Measurements from ENCODE around the gene JAKMIP1. TPM values are rescaled to one million over a fixed set of nuclear protein-coding genes. Genes with fewer than 3 reads are reported as not detected.
"Not testable (repeated sequence)": the region's sequence is repeated elsewhere in the genome, so short reads cannot be mapped to it uniquely, and the experiment has no call there.

The JAKMIP1 gene
- total and polyA plus RNA-seq, 3 experiments from 2014 or later, result 12.7 to 26.1 (median 14.2) TPM

DNA sequence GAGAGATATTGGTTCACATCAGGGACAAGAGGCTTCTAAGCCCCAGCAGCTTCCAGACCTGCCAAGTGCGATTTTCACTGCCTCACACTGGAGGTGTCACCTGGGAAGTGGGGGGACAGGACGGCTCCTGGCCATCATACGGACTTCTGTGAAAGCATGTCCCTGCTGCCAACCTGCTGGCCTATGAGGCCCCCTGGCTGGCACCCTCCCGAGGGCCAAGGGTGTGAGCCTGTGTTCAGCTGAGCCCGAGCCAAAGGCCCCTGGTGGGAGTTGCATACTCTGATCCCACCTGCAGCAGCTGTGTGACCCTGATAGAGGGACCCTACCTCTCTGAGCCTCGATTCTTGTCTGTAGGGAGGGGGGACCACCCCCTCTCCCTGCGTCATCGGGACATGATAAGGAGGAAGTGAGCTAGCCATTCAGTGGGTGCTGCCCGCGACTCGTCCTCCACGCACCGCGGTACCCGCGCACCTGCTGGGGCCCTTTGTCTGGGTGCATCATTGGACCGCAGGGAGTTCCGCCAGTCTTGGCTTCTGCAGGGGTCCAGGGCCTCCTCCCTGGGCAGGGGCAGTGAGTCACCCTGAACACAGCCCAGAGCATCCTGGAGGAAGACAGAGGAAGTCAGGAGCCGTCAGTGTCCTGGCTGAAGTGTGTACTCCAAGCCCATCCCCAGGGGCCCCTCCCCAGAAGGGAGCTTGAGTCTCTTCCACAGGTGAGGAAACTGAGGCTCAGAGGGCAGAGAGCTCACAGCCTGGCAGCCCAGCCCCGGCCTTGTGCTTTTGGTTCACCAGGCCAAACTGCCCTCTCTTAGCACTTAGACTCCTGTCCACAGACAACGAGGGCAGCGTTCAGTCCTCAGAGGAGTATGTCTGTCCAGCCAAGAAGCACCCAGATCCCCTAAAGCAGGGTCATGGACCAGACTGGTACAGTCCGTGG lies 206.2 kb downstream of the JAKMIP1 start:
- H3K36me3 Mint-ChIP-seq, result peaks cover 0 to 2% (median 0%) of the 10 kb centered on the region in 3 donors
- H3K27ac ChIP-seq (ENCODE audit: low read depth, low read length), result no peak overlapping the region
- no peaks in the 10 kb centered on the region for H3K9me3 ChIP-seq (ENCODE audit: low read length)
- POLR2A ChIA-PET, result no interaction called here
- H3K36me3 ChIP-seq (ENCODE audit: insufficient read depth, low read length), result no peaks in the 10 kb centered on the region
- no peaks in the 10 kb centered on the region for H3K27me3 ChIP-seq (ENCODE audit: insufficient read depth, low read length, poor library complexity, severe bottlenecking)
- peaks cover 0 to 5% (median 0%) of the 10 kb centered on the region in 3 donors for H3K4me1 Mint-ChIP-seq
- no peak overlapping the region for H3K4me3 ChIP-seq (ENCODE audit: low read length)
- CTCF ChIA-PET, result no interaction called here
- H3K4me3 Mint-ChIP-seq, result no peak overlapping the region
- H3K9me3 Mint-ChIP-seq, result no peaks in the 10 kb centered on the region
- peaks cover 0 to 7% of the 10 kb centered on the region in 2 donors for H3K27me3 Mint-ChIP-seq
- no peak overlapping the region for H3K27ac Mint-ChIP-seq
- H3K4me1 ChIP-seq (ENCODE audit: insufficient read depth, low read length), result no peaks in the 10 kb centered on the region
- no peak for DNase-seq

DNA sequence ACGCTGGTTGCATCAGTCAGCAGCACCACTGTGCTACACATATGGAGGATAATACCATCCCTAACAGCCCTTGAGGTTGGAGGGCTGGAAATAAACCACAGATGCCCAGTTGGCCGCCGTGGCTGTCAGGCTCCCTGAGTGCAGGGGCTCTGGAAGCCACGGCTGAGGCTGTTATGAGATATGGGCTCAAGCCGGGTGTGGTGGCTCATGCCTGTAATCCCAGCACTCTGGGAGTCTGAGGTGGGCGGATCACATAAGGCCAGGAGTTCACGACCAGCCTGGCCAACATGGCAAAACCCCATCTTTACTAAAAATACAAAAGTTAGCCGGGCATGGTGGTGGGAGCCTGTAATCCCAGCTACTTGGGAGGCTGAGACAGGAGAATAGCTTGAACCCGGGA lies 207.0 kb downstream of the JAKMIP1 start:
- H3K27me3 Mint-ChIP-seq; H3K4me1 Mint-ChIP-seq; POLR2A ChIA-PET; H3K27ac Mint-ChIP-seq; H3K4me1 ChIP-seq (ENCODE audit: insufficient read depth, low read length); H3K4me3 Mint-ChIP-seq; CTCF ChIA-PET; H3K27ac ChIP-seq (ENCODE audit: low read depth, low read length); DNase-seq; H3K36me3 Mint-ChIP-seq; H3K27me3 ChIP-seq (ENCODE audit: insufficient read depth, low read length, poor library complexity, severe bottlenecking); H3K9me3 ChIP-seq (ENCODE audit: low read length); H3K4me3 ChIP-seq (ENCODE audit: low read length); H3K9me3 Mint-ChIP-seq; H3K36me3 ChIP-seq (ENCODE audit: insufficient read depth, low read length): not testable (repeated sequence)

DNA sequence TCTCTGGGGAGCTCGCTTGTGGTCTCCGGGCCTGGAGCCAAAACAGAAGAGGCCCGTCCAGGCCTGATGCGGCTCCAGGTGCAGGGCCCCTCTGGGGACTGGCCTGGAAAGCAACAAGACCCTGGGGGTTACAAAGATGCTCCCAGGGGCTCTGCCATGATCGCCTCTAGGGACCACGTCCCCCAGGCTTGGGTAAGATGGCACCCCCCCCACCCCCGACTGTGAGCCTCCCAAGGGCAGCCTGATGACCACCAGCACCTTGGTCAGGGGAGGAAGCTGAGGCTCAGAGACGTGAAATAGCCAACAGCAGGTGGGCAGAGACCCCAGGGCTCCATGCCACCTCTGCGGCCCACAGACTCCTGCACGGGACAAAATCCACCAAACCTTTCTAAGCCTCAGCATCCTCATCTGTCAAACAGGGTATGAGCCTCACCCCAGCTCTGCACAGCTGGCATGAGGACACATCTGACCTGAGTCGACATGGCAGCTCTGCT lies 207.5 kb downstream of the JAKMIP1 start:
- Mint-ChIP-seq H3K27me3 (peaks cover 0 to 7% of the 10 kb centered on the region in 2 donors), H3K4me1 (no peaks in the 10 kb centered on the region), H3K36me3 (peaks cover 0 to 2% (median 0%) of the 10 kb centered on the region in 3 donors), H3K4me3 (no peak overlapping the region), H3K9me3 (no peaks in the 10 kb centered on the region), H3K27ac (no peak overlapping the region)
- H3K4me1 ChIP-seq (ENCODE audit: insufficient read depth, low read length), result no peaks in the 10 kb centered on the region
- no peak overlapping the region for H3K27ac ChIP-seq (ENCODE audit: low read depth, low read length)
- H3K36me3 ChIP-seq (ENCODE audit: insufficient read depth, low read length), result no peaks in the 10 kb centered on the region
- ChIA-PET POLR2A (no interaction called here), CTCF (no interaction called here)
- no peaks in the 10 kb centered on the region for H3K27me3 ChIP-seq (ENCODE audit: insufficient read depth, low read length, poor library complexity, severe bottlenecking)
- no peaks in the 10 kb centered on the region for H3K9me3 ChIP-seq (ENCODE audit: low read length)
- H3K4me3 ChIP-seq (ENCODE audit: low read length), result no peak overlapping the region
- DNase-seq, result no peak

DNA sequence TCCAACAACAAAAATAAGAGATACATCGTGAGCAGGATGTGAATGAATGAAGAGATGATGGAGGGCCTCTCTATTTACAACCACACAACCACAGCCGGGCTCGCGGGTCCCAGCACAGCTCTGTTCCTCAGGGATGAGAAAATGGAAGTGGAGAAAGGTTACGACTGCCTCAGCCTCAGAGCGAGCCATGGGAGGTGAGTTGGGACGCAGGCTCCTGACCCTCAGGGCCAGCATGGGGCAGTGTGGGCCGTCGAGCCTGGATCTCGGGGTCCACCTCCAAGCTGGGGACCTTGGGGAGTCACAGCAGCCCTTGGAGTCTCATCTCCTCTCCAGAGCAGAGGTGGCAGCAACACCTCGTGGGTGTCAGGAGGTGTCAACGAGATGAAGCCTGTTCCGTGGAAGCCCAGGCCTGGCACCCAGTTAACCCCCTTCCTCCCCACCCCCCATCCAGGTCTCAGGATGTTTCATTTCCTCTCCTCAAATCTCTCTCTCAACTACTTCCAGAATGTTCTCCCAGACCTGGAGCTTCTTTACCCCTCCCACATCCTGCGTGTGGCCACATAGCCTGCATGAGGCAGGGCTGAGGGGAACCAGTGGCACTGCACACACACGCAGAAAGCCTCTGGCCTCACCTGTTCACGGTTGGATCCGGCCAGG lies 208.1 kb downstream of the JAKMIP1 start:
- no peak overlapping the region for H3K27ac ChIP-seq (ENCODE audit: low read depth, low read length)
- H3K9me3 ChIP-seq (ENCODE audit: low read length), result no peaks in the 10 kb centered on the region
- CTCF ChIA-PET, result interaction anchor here (1.2 kb wide), 1 partner anchor 335 kb away, joined by 3 read pairs; no protein-coding TSS in a partner anchor
- no peaks in the 10 kb centered on the region for H3K27me3 ChIP-seq (ENCODE audit: insufficient read depth, low read length, poor library complexity, severe bottlenecking)
- Mint-ChIP-seq H3K9me3 (no peaks in the 10 kb centered on the region), H3K4me3 (no peak overlapping the region), H3K27me3 (peaks cover 0 to 7% of the 10 kb centered on the region in 2 donors), H3K36me3 (peaks cover 0 to 2% (median 0%) of the 10 kb centered on the region in 3 donors), H3K27ac (peak overlapping the region in 1 of 8 donors; percentile 36), H3K4me1 (no peaks in the 10 kb centered on the region)
- POLR2A ChIA-PET, result no interaction called here
- H3K4me3 ChIP-seq (ENCODE audit: low read length), result no peak overlapping the region
- DNase-seq, result no peak
- H3K36me3 ChIP-seq (ENCODE audit: insufficient read depth, low read length), result no peaks in the 10 kb centered on the region
- H3K4me1 ChIP-seq (ENCODE audit: insufficient read depth, low read length), result no peaks in the 10 kb centered on the region

DNA sequence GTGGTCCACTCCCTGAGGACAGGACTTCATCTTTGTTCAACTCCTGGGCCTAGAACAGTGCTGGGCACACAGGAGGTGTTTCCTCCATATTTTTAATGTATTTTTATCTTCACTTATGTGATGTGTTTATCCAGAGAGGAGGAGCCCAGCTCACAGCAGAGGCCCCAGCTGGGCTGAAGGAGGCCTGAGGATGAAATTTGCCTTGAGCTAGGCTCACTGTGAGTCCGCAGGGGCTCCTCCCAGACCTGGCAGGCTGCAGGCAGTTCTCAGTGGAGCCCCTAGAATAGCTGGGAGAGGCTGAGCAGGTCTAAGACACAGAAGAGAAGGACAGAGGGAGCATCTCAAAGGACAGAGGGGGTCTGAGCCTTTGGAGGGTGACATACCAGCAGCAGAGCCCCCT lies 208.9 kb downstream of the JAKMIP1 start:
- Histone ChIP-seq H3K27me3 (ENCODE audit: insufficient read depth, low read length, poor library complexity, severe bottlenecking) (no peaks in the 10 kb centered on the region), H3K4me1 (ENCODE audit: insufficient read depth, low read length) (no peaks in the 10 kb centered on the region), H3K27ac (ENCODE audit: low read depth, low read length) (no peak overlapping the region), H3K9me3 (ENCODE audit: low read length) (no peaks in the 10 kb centered on the region), H3K36me3 (ENCODE audit: insufficient read depth, low read length) (no peaks in the 10 kb centered on the region), H3K4me3 (ENCODE audit: low read length) (no peak overlapping the region)
- no peak overlapping the region for H3K4me3 Mint-ChIP-seq
- ChIA-PET POLR2A (no interaction called here), CTCF (interaction anchor here (1.2 kb wide), 1 partner anchor 336 kb away, joined by 3 read pairs; no protein-coding TSS in a partner anchor)
- H3K4me1 Mint-ChIP-seq, result no peaks in the 10 kb centered on the region
- H3K36me3 Mint-ChIP-seq, result peaks cover 0 to 2% (median 0%) of the 10 kb centered on the region in 3 donors
- no peaks in the 10 kb centered on the region for H3K9me3 Mint-ChIP-seq
- peaks cover 0 to 4% of the 10 kb centered on the region in 2 donors for H3K27me3 Mint-ChIP-seq
- no peak overlapping the region for H3K27ac Mint-ChIP-seq
- no peak for DNase-seq

DNA sequence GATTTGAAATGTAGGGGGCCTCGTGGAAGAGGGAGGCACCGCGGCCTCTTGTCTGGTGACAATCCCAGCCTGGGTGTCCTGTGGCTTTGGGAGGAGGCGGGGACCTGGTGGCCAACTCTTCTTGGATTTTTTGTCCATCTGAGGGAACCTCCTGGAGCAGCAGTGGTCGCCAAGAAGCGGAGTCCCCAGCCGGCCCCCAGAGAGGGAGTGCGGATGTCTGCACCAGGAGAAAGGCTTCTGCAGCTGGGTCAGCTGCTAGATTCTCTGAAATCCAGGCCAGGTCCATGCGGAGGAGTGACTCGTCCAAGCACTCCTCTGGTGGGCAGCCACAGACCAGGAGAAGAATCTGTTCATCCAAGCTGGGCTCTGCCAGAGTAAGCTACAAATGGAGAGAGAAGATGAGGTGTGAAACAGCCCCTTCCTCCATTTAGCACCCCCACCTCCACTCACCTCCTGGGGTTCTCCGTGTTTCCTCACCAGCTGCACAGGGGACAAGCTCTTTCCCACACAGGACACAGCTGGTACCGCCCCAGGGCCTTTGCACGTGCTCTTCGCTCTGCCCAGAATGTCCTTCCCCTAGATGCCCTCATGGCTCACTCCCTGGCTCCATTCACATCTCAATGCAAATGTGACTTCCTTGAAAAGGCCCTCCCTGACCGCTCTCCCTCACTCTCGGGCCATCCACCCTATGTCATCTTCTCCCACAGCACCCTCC lies 209.7 kb downstream of the JAKMIP1 start:
- H3K27ac ChIP-seq (ENCODE audit: low read depth, low read length), result no peak overlapping the region
- H3K27me3 ChIP-seq (ENCODE audit: insufficient read depth, low read length, poor library complexity, severe bottlenecking), result no peaks in the 10 kb centered on the region
- H3K4me1 ChIP-seq (ENCODE audit: insufficient read depth, low read length), result no peaks in the 10 kb centered on the region
- Mint-ChIP-seq H3K27me3 (peaks cover 0 to 2% of the 10 kb centered on the region in 2 donors), H3K4me1 (no peaks in the 10 kb centered on the region), H3K9me3 (no peaks in the 10 kb centered on the region), H3K36me3 (peaks cover 0 to 2% (median 0%) of the 10 kb centered on the region in 3 donors), H3K27ac (no peak overlapping the region), H3K4me3 (no peak overlapping the region)
- no peaks in the 10 kb centered on the region for H3K36me3 ChIP-seq (ENCODE audit: insufficient read depth, low read length)
- ChIA-PET CTCF (interaction anchor here (1.5 kb wide), 1 partner anchor 8 kb away, joined by 9 read pairs; no protein-coding TSS in a partner anchor), POLR2A (no interaction called here)
- no peaks in the 10 kb centered on the region for H3K9me3 ChIP-seq (ENCODE audit: low read length)
- no peak for DNase-seq
- no peak overlapping the region for H3K4me3 ChIP-seq (ENCODE audit: low read length)

DNA sequence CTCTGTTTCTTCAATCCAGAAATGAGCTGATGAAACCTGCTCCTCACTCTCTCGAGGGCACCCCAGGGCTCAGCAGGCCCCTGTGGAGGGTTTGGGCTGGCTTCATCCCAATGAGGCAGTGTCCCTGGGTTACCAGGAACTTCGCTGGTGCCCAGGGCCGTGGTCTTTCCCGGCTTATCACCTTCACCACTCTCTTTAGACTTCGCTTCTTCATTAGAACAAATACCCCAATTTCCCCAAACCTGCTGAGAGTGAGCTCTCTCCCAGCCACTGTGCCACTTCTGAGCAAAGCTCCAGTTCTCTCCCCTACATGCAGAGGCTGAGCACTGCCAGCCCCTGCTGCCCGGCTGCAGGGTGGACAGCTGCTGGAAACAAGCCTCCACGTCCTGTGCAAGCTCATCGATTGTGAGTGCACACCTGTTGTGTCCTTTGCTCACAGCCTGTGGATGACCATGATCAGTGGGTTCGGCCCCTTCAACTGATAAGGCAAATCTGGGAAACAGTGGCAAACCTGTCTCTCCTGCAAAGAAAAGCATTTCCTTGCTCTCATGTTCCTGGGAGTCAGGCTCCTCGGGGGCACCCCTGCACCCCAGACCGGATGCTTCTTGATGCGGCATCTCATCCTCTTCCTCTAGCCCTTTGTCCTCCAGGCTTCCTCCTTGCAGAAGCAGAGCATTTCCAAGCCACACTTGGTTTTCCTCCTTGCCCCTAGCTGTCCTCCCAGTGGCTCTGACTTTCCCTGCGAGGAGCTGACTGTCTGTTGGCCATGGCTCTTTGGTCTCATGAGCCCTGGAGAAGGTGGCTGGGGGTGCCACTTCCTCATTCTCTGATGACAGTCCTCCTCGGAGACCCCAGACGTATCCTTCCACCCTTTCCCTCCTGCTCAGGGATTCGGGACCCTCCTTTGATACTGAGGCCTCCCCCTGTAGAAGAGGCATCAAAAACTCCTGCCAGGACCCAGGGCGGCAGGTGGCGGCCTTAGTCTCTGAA lies 210.8 kb downstream of the JAKMIP1 start:
- Histone ChIP-seq H3K27ac (ENCODE audit: low read depth, low read length) (no peak overlapping the region), H3K27me3 (ENCODE audit: insufficient read depth, low read length, poor library complexity, severe bottlenecking) (no peaks in the 10 kb centered on the region), H3K4me3 (ENCODE audit: low read length) (no peak overlapping the region), H3K36me3 (ENCODE audit: insufficient read depth, low read length) (no peaks in the 10 kb centered on the region), H3K4me1 (ENCODE audit: insufficient read depth, low read length) (no peaks in the 10 kb centered on the region), H3K9me3 (ENCODE audit: low read length) (no peaks in the 10 kb centered on the region)
- Mint-ChIP-seq H3K4me3 (no peak overlapping the region), H3K27ac (no peak overlapping the region), H3K27me3 (no peaks in the 10 kb centered on the region), H3K9me3 (peaks cover 0 to 6% (median 6%) of the 10 kb centered on the region in 5 donors), H3K36me3 (peaks cover 0 to 6% (median 3%) of the 10 kb centered on the region in 3 donors), H3K4me1 (no peaks in the 10 kb centered on the region)
- DNase-seq, result no peak
- ChIA-PET POLR2A (no interaction called here), CTCF (interaction anchor here (1.5 kb wide), 1 partner anchor 9 kb away, joined by 9 read pairs; no protein-coding TSS in a partner anchor)
